ENCODE results near the gene TM4SF4. TPM values are rescaled to one million over a fixed set of nuclear protein-coding genes. Genes with fewer than 3 reads are reported as not detected.

Gene TM4SF4
- total and polyA plus RNA-seq, 4 donors: 184 to 230 (median 208) TPM

- H3K27me3 ChIP-seq (ENCODE audit: control insufficient read depth in 4 of 4, insufficient read depth in 4 of 4, low read length in 3 of 4): no peaks in the 10 kb centered on the region
- H3K9ac ChIP-seq (ENCODE audit: low read depth in 1 of 2, low read length in 2 of 2): no peak overlapping the region
- no peak overlapping the region for H3K27ac ChIP-seq (ENCODE audit: low read depth in 1 of 2, low read length in 2 of 2)
- peaks cover 5 to 28% (median 19%) of the 10 kb centered on the region in 4 donors for H3K36me3 ChIP-seq (ENCODE audit: control insufficient read depth in 4 of 4, insufficient read depth in 3 of 4, low read depth in 1 of 4, low read length in 3 of 4)
- H3K4me3 ChIP-seq (ENCODE audit: low read depth in 1 of 3, low read length in 3 of 3): no peak overlapping the region
- WGBS: 84% methylated on average over 3 of the region's 3 CpGs
- peaks cover 3 to 26% (median 12%) of the 10 kb centered on the region in 4 donors for H3K4me1 ChIP-seq (ENCODE audit: control insufficient read depth in 4 of 4, insufficient read depth in 4 of 4, low read length in 3 of 4)
- TF ChIP-seq, protein P1, sequence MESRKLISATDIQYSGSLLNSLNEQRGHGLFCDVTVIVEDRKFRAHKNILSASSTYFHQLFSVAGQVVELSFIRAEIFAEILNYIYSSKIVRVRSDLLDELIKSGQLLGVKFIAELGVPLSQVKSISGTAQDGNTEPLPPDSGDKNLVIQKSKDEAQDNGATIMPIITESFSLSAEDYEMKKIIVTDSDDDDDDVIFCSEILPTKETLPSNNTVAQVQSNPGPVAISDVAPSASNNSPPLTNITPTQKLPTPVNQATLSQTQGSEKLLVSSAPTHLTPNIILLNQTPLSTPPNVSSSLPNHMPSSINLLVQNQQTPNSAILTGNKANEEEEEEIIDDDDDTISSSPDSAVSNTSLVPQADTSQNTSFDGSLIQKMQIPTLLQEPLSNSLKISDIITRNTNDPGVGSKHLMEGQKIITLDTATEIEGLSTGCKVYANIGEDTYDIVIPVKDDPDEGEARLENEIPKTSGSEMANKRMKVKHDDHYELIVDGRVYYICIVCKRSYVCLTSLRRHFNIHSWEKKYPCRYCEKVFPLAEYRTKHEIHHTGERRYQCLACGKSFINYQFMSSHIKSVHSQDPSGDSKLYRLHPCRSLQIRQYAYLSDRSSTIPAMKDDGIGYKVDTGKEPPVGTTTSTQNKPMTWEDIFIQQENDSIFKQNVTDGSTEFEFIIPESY (IDR thresholded peaks at IDR 0.05): no peak
- TF ChIP-seq YY1 (IDR thresholded peaks at IDR 0.05) (no peak), EGR1 (IDR thresholded peaks at IDR 0.05; ENCODE audit: low read depth in 2 of 2) (no peak), GABPA (IDR thresholded peaks at IDR 0.05 in 1 of 2, conservative IDR thresholded peaks at IDR 0.05 in 1 of 2) (no peak), SP1 (IDR thresholded peaks at IDR 0.05) (no peak), REST (IDR thresholded peaks at IDR 0.05) (no peak), HNF4A (conservative IDR thresholded peaks at IDR 0.05) (no peak), FOXA1 (IDR thresholded peaks at IDR 0.05) (no peak), TAF1 (conservative IDR thresholded peaks at IDR 0.05) (no peak), HNF4G (IDR thresholded peaks at IDR 0.05) (no peak), RAD21 (IDR thresholded peaks at IDR 0.05) (no peak), FOXA2 (IDR thresholded peaks at IDR 0.05) (no peak), NR2F2 (IDR thresholded peaks at IDR 0.05) (no peak), JUND (IDR thresholded peaks at IDR 0.05) (no peak), RXRA (IDR thresholded peaks at IDR 0.05) (no peak), CTCF (IDR thresholded peaks at IDR 0.05; ENCODE audit: low read depth, low read length, missing input control) (no peak)
- TF ChIP-seq, protein P2, sequence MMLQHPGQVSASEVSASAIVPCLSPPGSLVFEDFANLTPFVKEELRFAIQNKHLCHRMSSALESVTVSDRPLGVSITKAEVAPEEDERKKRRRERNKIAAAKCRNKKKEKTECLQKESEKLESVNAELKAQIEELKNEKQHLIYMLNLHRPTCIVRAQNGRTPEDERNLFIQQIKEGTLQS (IDR thresholded peaks at IDR 0.05): no peak
- TF ChIP-seq, protein P3, sequence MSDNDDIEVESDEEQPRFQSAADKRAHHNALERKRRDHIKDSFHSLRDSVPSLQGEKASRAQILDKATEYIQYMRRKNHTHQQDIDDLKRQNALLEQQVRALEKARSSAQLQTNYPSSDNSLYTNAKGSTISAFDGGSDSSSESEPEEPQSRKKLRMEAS (IDR thresholded peaks at IDR 0.05): no peak
- no peaks in the 10 kb centered on the region for H3K9me3 ChIP-seq (ENCODE audit: control insufficient read depth in 4 of 4, low read length in 3 of 4)
- no peak for DNase-seq (ENCODE audit: low spot score)
These were observed 6.6 kb downstream of the TM4SF4 start for GRCh38 chr3:149481056-149481455.

Measured in liver (tissue), 9 donors.